Keratinocyte (primary cell): ENCODE data around the gene CLRN3. TPM values are rescaled to one million over a fixed set of nuclear protein-coding genes. Genes with fewer than 3 reads are reported as not detected.

Experiments used
- DNase-seq: peaks from one replicate; pipeline ENCODE4 v3.0.0-alpha.2; 2011; ENCODE audit warnings: low read depth, missing footprints, low spot score
- FAIRE-seq: peaks from 2 replicates; lab custom pipeline; 2011; peaks lifted over from hg19 to GRCh38; lab: Jason Lieb, UNC
- H2AFZ ChIP-seq: 2 replicates; pipeline ENCODE4 v1.6.0; 2012; ENCODE audit warnings: low read length, control low read depth, inconsistent platforms; ENCODE audit not compliant: control insufficient read depth
- H3K27ac ChIP-seq: 2 replicates; pipeline ENCODE4 v1.5.1; 2011; ENCODE audit warnings: low read length; ENCODE audit not compliant: control insufficient read depth, insufficient read depth
- H3K27me3 ChIP-seq: 3 replicates; pipeline ENCODE4 v1.6.0; 2011; ENCODE audit warnings: low read length; ENCODE audit not compliant: control insufficient read depth, insufficient read depth; ENCODE audit errors: extremely low read depth
- H3K36me3 ChIP-seq, 2 experiments: 2 replicates in 1 of 2; 3 replicates in 1 of 2; pipeline ENCODE4 v1.5.1; 2011; ENCODE audit warnings: low read length in 2 of 2, mild to moderate bottlenecking in 1 of 2; ENCODE audit not compliant: control insufficient read depth in 2 of 2, insufficient read depth in 2 of 2; ENCODE audit errors: extremely low read depth in 1 of 2
- H3K4me1 ChIP-seq: 3 replicates; pipeline ENCODE4 v1.5.1; 2011; ENCODE audit warnings: low read length; ENCODE audit not compliant: control insufficient read depth, insufficient read depth; ENCODE audit errors: extremely low read depth
- H3K4me2 ChIP-seq: 3 replicates; pipeline ENCODE4 v1.6.0; 2011; ENCODE audit warnings: low read depth, low read length; ENCODE audit not compliant: control insufficient read depth, insufficient read depth; ENCODE audit errors: extremely low read depth
- H3K4me3 ChIP-seq, 3 experiments: fragments of 200-600 bp in 1 of 3; sonication (generic) in 1 of 3; 2 replicates in 2 of 3; 3 replicates in 1 of 3; pipeline ENCODE4 v1.5.1; 2011 to 2016; ENCODE audit warnings: low read length in 3 of 3, mild to moderate bottlenecking in 3 of 3, control low read depth in 2 of 3, inconsistent platforms in 1 of 3, low read depth in 1 of 3, mixed read lengths in 1 of 3, mixed run types in 1 of 3, moderate library complexity in 1 of 3; ENCODE audit not compliant: control insufficient read depth in 2 of 3, insufficient read depth in 2 of 3; ENCODE audit errors: extremely low read depth in 1 of 3
- H3K79me2 ChIP-seq: 2 replicates; pipeline ENCODE4 v1.6.0; 2012; ENCODE audit warnings: low read length; ENCODE audit not compliant: control insufficient read depth, insufficient read depth
- H3K9ac ChIP-seq: 3 replicates; pipeline ENCODE4 v1.6.0; 2011; ENCODE audit warnings: low read length; ENCODE audit not compliant: control insufficient read depth, insufficient read depth; ENCODE audit errors: extremely low read depth
- H3K9me1 ChIP-seq: 3 replicates; pipeline ENCODE4 v1.6.0; 2011; ENCODE audit warnings: low read length; ENCODE audit not compliant: control insufficient read depth, insufficient read depth; ENCODE audit errors: extremely low read depth
- H3K9me3 ChIP-seq: 2 replicates; pipeline ENCODE4 v1.5.1; 2012; ENCODE audit warnings: low read depth, low read length; ENCODE audit not compliant: control insufficient read depth
- H4K20me1 ChIP-seq: 3 replicates; pipeline ENCODE4 v1.6.0; 2011; ENCODE audit warnings: low read length; ENCODE audit not compliant: control insufficient read depth, insufficient read depth; ENCODE audit errors: extremely low read depth
- CTCF ChIP-seq, 3 experiments: IDR thresholded peaks in 1 of 3; conservative IDR thresholded peaks in 1 of 3; optimal IDR thresholded peaks in 1 of 3; 2 replicates in 2 of 3; 3 replicates in 1 of 3; pipeline versions ENCODE3 to v1.5.1; 2011; ENCODE audit warnings: low read length in 3 of 3, mild to moderate bottlenecking in 3 of 3, moderate library complexity in 2 of 3, control low read depth in 1 of 3, inconsistent platforms in 1 of 3; ENCODE audit not compliant: insufficient read depth in 2 of 3; ENCODE audit errors: extremely low read depth in 1 of 3
- EZH2 ChIP-seq: IDR thresholded peaks from one replicate; pipeline ENCODE4 v1.6.1; 2012; ENCODE audit warnings: inconsistent platforms, mild to moderate bottlenecking, low read length, moderate library complexity
- dilution Hi-C: fragments of 300-500 bp; cut with MboI; formaldehyde crosslinking; loops from one replicate; pipeline ENCODE4 v1.7.0; 2020; ENCODE audit warnings: low sequenced_read_pairs; ENCODE audit not compliant: extremely low pct_ligation_motif_present
- polyA plus RNA-seq, 5 experiments: library from polyadenylated mRNA; depleted of rRNA in 3 of 5; stranded (reverse) in 3 of 5; stranded (forward) in 1 of 5; unstranded in 1 of 5; fragments of >200 nt; gene quantifications; 1 replicate in 1 of 5; 2 replicates in 3 of 5; 3 replicates in 1 of 5; pipeline versions ENCODE4 v1.2.1 to v1.2.3, GENCODE V29; 2011 to 2012; ENCODE audit warnings: missing spikeins in 2 of 5, low read depth in 1 of 5, low replicate concordance in 1 of 5

The CLRN3 gene
- polyA plus RNA-seq, 1 donor (not counting 4 experiments of a cell fraction or from before 2014, with no cell fraction given) = not detected

- H3K4me1 ChIP-seq = no peaks in the 10 kb centered on the region
- no peak overlapping the region for H3K4me2 ChIP-seq
- DNase-seq (no peak), FAIRE-seq (no peak)
- no peaks in the 10 kb centered on the region for H3K27me3 ChIP-seq
- H3K36me3 ChIP-seq = no peaks in the 10 kb centered on the region
- H3K4me3 ChIP-seq = no peak overlapping the region
- no peak overlapping the region for H2AFZ ChIP-seq
- H4K20me1 ChIP-seq = no peaks in the 10 kb centered on the region
- TF ChIP-seq CTCF (optimal IDR thresholded peaks at IDR 0.05 in 1 of 3, IDR thresholded peaks at IDR 0.05 in 1 of 3, conservative IDR thresholded peaks at IDR 0.05 in 1 of 3; ENCODE audit: extremely low read depth in 1 of 3, insufficient read depth in 2 of 3, low read length in 3 of 3) (no peak), EZH2 (no peak)
- no peak overlapping the region for H3K9ac ChIP-seq
- no peaks in the 10 kb centered on the region for H3K9me3 ChIP-seq
- no peaks in the 10 kb centered on the region for H3K79me2 ChIP-seq
- no peaks in the 10 kb centered on the region for H3K9me1 ChIP-seq
- no peak overlapping the region for H3K27ac ChIP-seq
- dilution Hi-C loops = no loop called here
Observed at GRCh38 chr10:127849224-127849623, 43.5 kb downstream of the CLRN3 start.

- Histone ChIP-seq H3K9me3 (no peaks in the 10 kb centered on the region), H3K36me3 (no peaks in the 10 kb centered on the region), H2AFZ (no peak overlapping the region), H3K9me1 (no peaks in the 10 kb centered on the region), H3K4me3 (no peak overlapping the region), H4K20me1 (no peaks in the 10 kb centered on the region), H3K79me2 (no peaks in the 10 kb centered on the region), H3K27ac (no peak overlapping the region), H3K4me1 (no peaks in the 10 kb centered on the region), H3K4me2 (no peak overlapping the region), H3K27me3 (no peaks in the 10 kb centered on the region), H3K9ac (no peak overlapping the region)
- dilution Hi-C loops = no loop called here
- DNase-seq = no peak
- no peak for FAIRE-seq
- TF ChIP-seq CTCF (optimal IDR thresholded peaks at IDR 0.05 in 1 of 3, IDR thresholded peaks at IDR 0.05 in 1 of 3, conservative IDR thresholded peaks at IDR 0.05 in 1 of 3; ENCODE audit: extremely low read depth in 1 of 3, insufficient read depth in 2 of 3, low read length in 3 of 3) = no peak
- no peak for TF ChIP-seq EZH2
Observed at GRCh38 chr10:127848226-127848625, 44.5 kb downstream of the CLRN3 start.
